NCI-H1105 treated with DMSO at 0.1 percent for 48 hours (cell line): ENCODE results near the gene C11orf68.
A peak's percentile ranks its signal among the peaks of the same experiment; 100 is the strongest.
"Not testable (repeated sequence)": the region's sequence is repeated elsewhere in the genome, so short reads cannot be mapped to it uniquely, and the experiment has no call there.

ENCODE experiments used
- DNase-seq: peaks from one replicate; lab custom pipeline; 2025; lab: John Stamatoyannopoulos, UW

C11orf68 gene

GRCh38 chr11:65918211-65919140, at the start of gene C11orf68:
TSS of gene C11orf68 (minus strand) at chr11:65919062. CDS start at chr11:65919031, 31 bp downstream.
- DNase-seq, result peak; percentile 42

GRCh38 chr11:65967329-65967934, 48.6 kb upstream of the C11orf68 start:
- DNase-seq, result no peak

- no peak for DNase-seq
Measured at GRCh38 chr11:65965986-65966762, 47.3 kb upstream of the C11orf68 start.

- DNase-seq, result no peak
Measured at GRCh38 chr11:65964906-65965305, 46.0 kb upstream of the C11orf68 start.

- DNase-seq, result no peak
Measured at GRCh38 chr11:65962141-65962564, 43.3 kb upstream of the C11orf68 start.

GRCh38 chr11:65961267-65962140, 42.6 kb upstream of the C11orf68 start, which contains the start of gene SART1:
TSS of gene SART1 (plus strand) at chr11:65961734. CDS start at chr11:65961781, 47 bp downstream.
- DNase-seq, result peak; percentile 98

GRCh38 chr11:65960824-65961266, 42.0 kb upstream of the C11orf68 start:
- no peak for DNase-seq

GRCh38 chr11:65958774-65959420, 40.0 kb upstream of the C11orf68 start:
- DNase-seq, result no peak

- DNase-seq, result no peak
Measured at GRCh38 chr11:65958291-65958690, 39.4 kb upstream of the C11orf68 start.

GRCh38 chr11:65954771-65955170, 35.9 kb upstream of the C11orf68 start:
- no peak for DNase-seq

- DNase-seq, result no peak
Measured at GRCh38 chr11:65953471-65953870, 34.6 kb upstream of the C11orf68 start.

GRCh38 chr11:65952052-65952521, 33.2 kb upstream of the C11orf68 start:
- no peak for DNase-seq

GRCh38 chr11:65951641-65952040, 32.8 kb upstream of the C11orf68 start:
- not testable (repeated sequence) for DNase-seq

- DNase-seq, result not testable (repeated sequence)
Measured at GRCh38 chr11:65950711-65951110, 31.8 kb upstream of the C11orf68 start.

- no peak for DNase-seq
Measured at GRCh38 chr11:65947603-65948125, 28.8 kb upstream of the C11orf68 start.

- DNase-seq, result no peak
Measured at GRCh38 chr11:65947133-65947532, 28.3 kb upstream of the C11orf68 start.

GRCh38 chr11:65946655-65947054, 27.8 kb upstream of the C11orf68 start:
- no peak for DNase-seq

- no peak for DNase-seq
Measured at GRCh38 chr11:65945941-65946558, 27.2 kb upstream of the C11orf68 start.

GRCh38 chr11:65945430-65945911, 26.6 kb upstream of the C11orf68 start, which contains the start of gene TSGA10IP:
TSS of gene TSGA10IP (plus strand) at chr11:65945480. CDS start at chr11:65945676, 196 bp downstream.
- no peak for DNase-seq
